Type B pancreatic cell (in vitro differentiated cells): Measurements from ENCODE around the gene METTL8. TPM values are rescaled to one million over a fixed set of nuclear protein-coding genes. Genes with fewer than 3 reads are reported as not detected.
"Not testable (repeated sequence)": the region's sequence is repeated elsewhere in the genome, so short reads cannot be mapped to it uniquely, and the experiment has no call there.

Experiments
- DNase-seq: peaks from one replicate; pipeline ENCODE4 v3.0.0; 2021; ENCODE audit warnings: mixed read lengths; ENCODE audit not compliant: unreplicated experiment; ENCODE audit errors: extremely low spot score
- H3K27ac Mint-ChIP-seq: 2 replicates; pipeline ENCODE4 v1.8.0; 2021; ENCODE audit warnings: mild to moderate bottlenecking, mixed read lengths
- H3K27me3 Mint-ChIP-seq: 2 replicates; pipeline ENCODE4 v1.8.0; 2021; ENCODE audit warnings: mixed read lengths
- H3K36me3 Mint-ChIP-seq: 2 replicates; pipeline ENCODE4 v1.8.0; 2021; ENCODE audit warnings: mixed read lengths
- H3K4me1 Mint-ChIP-seq: one replicate; pipeline ENCODE4 v1.8.0; 2021; ENCODE audit warnings: mixed read lengths; ENCODE audit not compliant: unreplicated experiment
- H3K4me3 Mint-ChIP-seq: 2 replicates; pipeline ENCODE4 v1.8.0; 2021; ENCODE audit warnings: mild to moderate bottlenecking, mixed read lengths
- H3K9me3 Mint-ChIP-seq: 2 replicates; pipeline ENCODE4 v1.8.0; 2021; ENCODE audit warnings: mixed read lengths
- total RNA-seq: library from RNA; stranded (reverse); gene quantifications from 2 replicates; pipeline ENCODE4 v1.2.1, GENCODE V29; 2021; ENCODE audit warnings: low replicate concordance
- TF ChIP-seq, protein P1 (sequence below): fragments of 200-600 bp; sonication (generic); conservative IDR thresholded peaks from 2 replicates; pipeline ENCODE4 v1.5.0; 2021; ENCODE audit warnings: antibody characterized with exemption, mild to moderate bottlenecking

METTL8 gene
- total RNA-seq, 1 donor from 2014 or later, result 30.4 TPM

DNA sequence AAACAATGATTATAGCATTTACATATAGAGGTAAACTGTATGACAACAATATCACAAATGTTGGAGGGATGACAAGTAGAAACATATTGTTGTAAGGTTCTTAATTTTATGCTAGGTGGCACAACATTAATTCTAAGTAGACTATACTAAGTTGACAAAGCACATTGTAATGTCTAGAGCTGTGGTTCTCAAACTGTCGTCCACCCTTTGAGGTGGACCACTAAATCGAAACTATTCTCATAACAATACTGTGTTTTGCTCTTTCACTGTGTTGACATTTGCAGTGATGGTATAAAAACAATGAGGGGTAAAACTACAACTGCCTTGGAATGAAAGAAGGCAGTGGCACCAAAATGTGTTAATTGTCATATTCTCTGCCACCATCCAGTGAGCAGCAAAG is 66.1 kb downstream of the METTL8 start:
- DNase-seq, result no peak
- Mint-ChIP-seq H3K9me3 (peaks cover 5% of the 10 kb centered on the region), H3K4me3 (no peak overlapping the region), H3K4me1 (no peaks in the 10 kb centered on the region), H3K27ac (no peak overlapping the region), H3K36me3 (peaks cover 14% of the 10 kb centered on the region), H3K27me3 (no peaks in the 10 kb centered on the region)
- TF ChIP-seq, protein P1, sequence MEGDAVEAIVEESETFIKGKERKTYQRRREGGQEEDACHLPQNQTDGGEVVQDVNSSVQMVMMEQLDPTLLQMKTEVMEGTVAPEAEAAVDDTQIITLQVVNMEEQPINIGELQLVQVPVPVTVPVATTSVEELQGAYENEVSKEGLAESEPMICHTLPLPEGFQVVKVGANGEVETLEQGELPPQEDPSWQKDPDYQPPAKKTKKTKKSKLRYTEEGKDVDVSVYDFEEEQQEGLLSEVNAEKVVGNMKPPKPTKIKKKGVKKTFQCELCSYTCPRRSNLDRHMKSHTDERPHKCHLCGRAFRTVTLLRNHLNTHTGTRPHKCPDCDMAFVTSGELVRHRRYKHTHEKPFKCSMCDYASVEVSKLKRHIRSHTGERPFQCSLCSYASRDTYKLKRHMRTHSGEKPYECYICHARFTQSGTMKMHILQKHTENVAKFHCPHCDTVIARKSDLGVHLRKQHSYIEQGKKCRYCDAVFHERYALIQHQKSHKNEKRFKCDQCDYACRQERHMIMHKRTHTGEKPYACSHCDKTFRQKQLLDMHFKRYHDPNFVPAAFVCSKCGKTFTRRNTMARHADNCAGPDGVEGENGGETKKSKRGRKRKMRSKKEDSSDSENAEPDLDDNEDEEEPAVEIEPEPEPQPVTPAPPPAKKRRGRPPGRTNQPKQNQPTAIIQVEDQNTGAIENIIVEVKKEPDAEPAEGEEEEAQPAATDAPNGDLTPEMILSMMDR, result no peak

DNA sequence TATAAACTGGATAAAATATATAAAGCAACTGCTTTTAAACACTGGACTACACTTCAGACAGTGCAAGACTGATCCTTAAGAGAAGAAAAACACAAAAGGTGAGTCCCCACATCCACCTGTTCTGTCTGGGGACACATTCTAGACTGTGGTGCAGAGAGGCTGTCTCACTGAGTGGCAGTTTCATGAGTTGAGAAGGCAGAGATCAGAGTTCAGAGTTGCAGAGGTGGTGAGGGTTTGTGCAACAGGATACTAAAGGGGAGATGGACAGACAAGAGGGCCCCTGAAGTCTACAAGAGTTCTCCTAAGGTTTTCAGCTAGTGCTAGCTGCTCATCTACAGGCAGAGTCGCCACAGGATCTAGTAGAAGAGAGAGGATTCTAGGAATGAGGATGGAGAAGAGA is 68.0 kb downstream of the METTL8 start:
- Mint-ChIP-seq H3K36me3 (peaks cover 18% of the 10 kb centered on the region), H3K4me3 (no peak overlapping the region), H3K9me3 (peaks cover 10% of the 10 kb centered on the region), H3K4me1 (peaks cover 4% of the 10 kb centered on the region), H3K27me3 (no peaks in the 10 kb centered on the region), H3K27ac (no peak overlapping the region)
- DNase-seq, result no peak
- TF ChIP-seq, protein P1, result no peak

DNA sequence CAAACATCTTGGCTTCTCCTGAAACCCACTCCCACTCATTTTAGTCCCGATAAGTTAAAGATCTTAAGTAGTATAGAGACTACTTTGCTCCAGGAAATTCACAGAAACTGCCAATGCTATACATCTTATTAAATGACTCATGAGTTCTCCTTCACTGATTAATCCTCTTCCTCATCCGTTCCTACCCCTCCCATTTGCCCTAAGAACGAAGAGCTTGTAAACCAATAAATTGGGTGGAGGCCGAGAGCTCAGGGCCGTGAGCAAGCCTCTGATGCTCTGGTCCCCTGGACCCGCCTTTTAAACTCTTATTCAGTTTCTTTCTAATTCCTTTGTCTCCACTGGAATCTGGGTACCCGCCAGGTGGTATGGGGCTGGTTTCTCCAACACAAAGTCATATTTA is 68.6 kb downstream of the METTL8 start:
- TF ChIP-seq, protein P1, result no peak
- no peak overlapping the region for H3K4me3 Mint-ChIP-seq
- no peak for DNase-seq
- H3K27ac Mint-ChIP-seq, result no peak overlapping the region
- H3K9me3 Mint-ChIP-seq, result peaks cover 10% of the 10 kb centered on the region
- peaks cover 4% of the 10 kb centered on the region for H3K4me1 Mint-ChIP-seq
- H3K27me3 Mint-ChIP-seq, result no peaks in the 10 kb centered on the region
- H3K36me3 Mint-ChIP-seq, result peaks cover 18% of the 10 kb centered on the region

DNA sequence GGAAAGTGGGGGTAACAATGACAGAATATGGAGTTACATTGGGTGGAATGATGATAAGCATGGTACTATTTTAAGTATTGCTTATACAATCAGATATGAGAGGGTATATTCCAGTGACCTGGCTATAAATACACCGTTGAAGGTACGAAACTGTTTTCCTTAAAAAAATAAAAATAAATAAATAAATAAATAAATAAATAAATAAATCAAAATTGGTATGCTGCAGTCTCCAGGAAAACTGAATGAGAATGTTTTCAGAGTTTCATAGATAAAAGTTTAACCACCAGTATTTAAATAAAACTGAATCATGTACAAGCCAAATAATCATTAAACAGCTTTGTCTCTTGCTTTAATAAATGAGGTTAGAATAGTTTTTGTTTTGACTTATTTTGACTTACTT is 71.4 kb downstream of the METTL8 start:
- TF ChIP-seq, protein P1, result no peak
- no peak for DNase-seq
- H3K9me3 Mint-ChIP-seq, result peaks cover 10% of the 10 kb centered on the region
- H3K4me1 Mint-ChIP-seq, result peaks cover 4% of the 10 kb centered on the region
- H3K27ac Mint-ChIP-seq, result no peak overlapping the region
- H3K4me3 Mint-ChIP-seq, result no peak overlapping the region
- peaks cover 29% of the 10 kb centered on the region for H3K36me3 Mint-ChIP-seq
- no peaks in the 10 kb centered on the region for H3K27me3 Mint-ChIP-seq

DNA sequence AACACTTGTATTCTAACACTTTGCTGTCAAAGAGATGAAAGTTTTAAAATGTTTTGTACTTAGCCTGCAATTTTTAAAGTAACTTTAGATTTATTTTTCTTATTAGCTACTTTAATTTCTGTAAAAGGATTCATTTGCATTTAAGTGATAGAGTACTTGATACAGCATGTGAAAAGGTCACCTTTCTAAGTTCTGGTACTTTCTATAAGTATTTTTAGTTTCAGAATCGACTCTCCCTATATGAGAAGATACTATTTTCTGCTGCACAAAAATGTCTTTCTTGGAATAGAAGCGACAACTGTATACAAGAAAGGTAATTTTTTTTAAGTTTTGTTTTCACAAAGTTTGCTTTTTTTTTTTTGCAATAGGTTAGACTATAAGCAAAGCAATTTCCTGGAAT is 72.9 kb downstream of the METTL8 start:
- peaks cover 5% of the 10 kb centered on the region for H3K9me3 Mint-ChIP-seq
- peaks cover 4% of the 10 kb centered on the region for H3K4me1 Mint-ChIP-seq
- H3K4me3 Mint-ChIP-seq, result no peak overlapping the region
- no peak overlapping the region for H3K27ac Mint-ChIP-seq
- TF ChIP-seq, protein P1, result no peak
- H3K36me3 Mint-ChIP-seq, result peaks cover 32% of the 10 kb centered on the region
- H3K27me3 Mint-ChIP-seq, result no peaks in the 10 kb centered on the region
- no peak for DNase-seq

DNA sequence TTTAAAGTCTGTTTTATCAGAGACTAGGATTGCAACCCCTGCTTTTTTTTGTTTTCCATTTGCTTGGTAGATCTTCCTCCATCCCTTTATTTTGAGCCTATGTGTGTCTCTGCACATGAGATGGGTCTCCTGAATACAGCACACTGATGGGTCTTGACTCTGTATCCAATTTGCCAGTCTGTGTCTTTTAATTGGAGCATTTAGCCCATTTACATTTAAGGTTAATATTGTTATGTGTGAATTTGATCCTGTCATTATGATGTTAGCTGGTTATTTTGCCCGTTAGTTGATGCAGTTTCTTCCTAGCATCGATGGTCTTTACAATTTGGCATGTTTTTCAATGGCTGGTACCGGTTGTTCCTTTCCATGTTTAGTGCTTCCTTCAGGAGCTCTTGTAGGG is 80.0 kb downstream of the METTL8 start:
- peaks cover 15% of the 10 kb centered on the region for H3K36me3 Mint-ChIP-seq
- not testable (repeated sequence) for H3K4me1 Mint-ChIP-seq, H3K27ac Mint-ChIP-seq, H3K9me3 Mint-ChIP-seq, H3K27me3 Mint-ChIP-seq, DNase-seq, H3K4me3 Mint-ChIP-seq
